MM.1S (cell line): ENCODE data around the gene PAXX.

Experiments
- DNase-seq: peaks from one replicate; pipeline ENCODE4 v3.0.0-alpha.2; 2015
- H2AFZ ChIP-seq: fragments of 300-600 bp; sonication (generic); 2 replicates; pipeline ENCODE4 v1.6.0; 2016; ENCODE audit warnings: antibody characterized with exemption, low read length
- H3F3A ChIP-seq: fragments of 300-600 bp; sonication (generic); 2 replicates; pipeline ENCODE4 v1.6.1; 2016; ENCODE audit warnings: mild to moderate bottlenecking, antibody characterized with exemption, low read length, moderate library complexity, mixed read lengths; ENCODE audit not compliant: insufficient read depth
- H3K27ac ChIP-seq: fragments of 300-600 bp; sonication (generic); 2 replicates; pipeline ENCODE4 v1.5.1; 2016; ENCODE audit warnings: mild to moderate bottlenecking, low read length
- H3K27me3 ChIP-seq: fragments of 300-600 bp; sonication (generic); replicated peaks from 2 replicates; pipeline ENCODE4 v1.6.0; 2016; ENCODE audit warnings: low read length; ENCODE audit not compliant: insufficient read depth
- H3K36me3 ChIP-seq: fragments of 300-600 bp; sonication (generic); replicated peaks from 2 replicates; pipeline ENCODE4 v1.6.1; 2016; ENCODE audit warnings: mild to moderate bottlenecking, low read length, mixed read lengths; ENCODE audit not compliant: insufficient read depth
- H3K4me1 ChIP-seq: fragments of 300-600 bp; sonication (generic); 2 replicates; pipeline ENCODE4 v1.6.1; 2016; ENCODE audit warnings: low read length, mixed read lengths
- H3K4me2 ChIP-seq: fragments of 300-600 bp; sonication (generic); 2 replicates; pipeline ENCODE4 v1.6.0; 2016; ENCODE audit warnings: low read depth, low read length
- H3K4me3 ChIP-seq: fragments of 300-600 bp; sonication (generic); 2 replicates; pipeline ENCODE4 v1.5.1; 2016; ENCODE audit warnings: low read length, mixed read lengths
- H3K79me2 ChIP-seq: fragments of 300-600 bp; sonication (generic); 2 replicates; pipeline ENCODE4 v1.6.1; 2016; ENCODE audit warnings: mixed run types, low read length, mixed read lengths
- H3K9ac ChIP-seq: fragments of 300-600 bp; sonication (generic); 2 replicates; pipeline ENCODE4 v1.6.1; 2016; ENCODE audit warnings: low read length, mixed read lengths
- H3K9me2 ChIP-seq: fragments of 300-600 bp; sonication (generic); replicated peaks from 2 replicates; pipeline ENCODE4 v1.6.1; 2016; ENCODE audit warnings: mild to moderate bottlenecking, low read length, mixed read lengths; ENCODE audit not compliant: insufficient read depth
- H3K9me3 ChIP-seq: fragments of 300-600 bp; sonication (generic); replicated peaks from 2 replicates; pipeline ENCODE4 v1.6.1; 2016; ENCODE audit warnings: mild to moderate bottlenecking, low read length, mixed read lengths; ENCODE audit not compliant: insufficient read depth
- H4K20me1 ChIP-seq: fragments of 300-600 bp; sonication (generic); 2 replicates; pipeline ENCODE4 v1.6.1; 2016; ENCODE audit warnings: mild to moderate bottlenecking, low read length, moderate library complexity, mixed read lengths; ENCODE audit not compliant: insufficient read depth
- CTCF ChIP-seq: fragments of 300-600 bp; sonication (generic); IDR thresholded peaks from 2 replicates; pipeline ENCODE4 v1.5.1; 2016; ENCODE audit warnings: antibody characterized with exemption, low read length, mixed read lengths
- EZH2 ChIP-seq: fragments of 300-600 bp; sonication (generic); optimal IDR thresholded peaks from 2 replicates; pipeline ENCODE3; 2017; ENCODE audit warnings: low read depth, mild to moderate bottlenecking, antibody characterized with exemption, low read length, mixed read lengths
- EZH2phosphoT487 ChIP-seq: fragments of 300-600 bp; sonication (generic); IDR thresholded peaks from 2 replicates; pipeline ENCODE4 v1.6.1; 2018; ENCODE audit warnings: antibody characterized with exemption, low read length

Gene PAXX

GRCh38 chr9:137027369-137028262 is 35.4 kb downstream of the PAXX start, which contains the start of gene ABCA2:
TSS of gene ABCA2 (minus strand) at chr9:137028237. CDS start at chr9:137028140, 97 bp downstream.
- H3K9me3 ChIP-seq = no peaks in the 10 kb centered on the region
- H3K9me2 ChIP-seq = no peaks in the 10 kb centered on the region
- no peak for DNase-seq
- no peak within 1 kb of the TSS for H3K9ac ChIP-seq
- no peak for TF ChIP-seq CTCF
- TF ChIP-seq EZH2 = no peak
- TF ChIP-seq EZH2phosphoT487 = no peak
- H3K4me3 ChIP-seq = peak within 1 kb of the TSS; percentile 65
- H4K20me1 ChIP-seq = no peaks in the 10 kb centered on the region
- H3K4me2 ChIP-seq = peak within 1 kb of the TSS; percentile 99
- peaks cover 57% of the 10 kb centered on the region for H3K27me3 ChIP-seq
- H3F3A ChIP-seq = peaks cover 5% of the 10 kb centered on the region; the same call in 1 of the 2 replicates
- no peaks in the 10 kb centered on the region for H3K36me3 ChIP-seq
- peaks cover 12% of the 10 kb centered on the region for H3K4me1 ChIP-seq
- H3K27ac ChIP-seq = no peak within 1 kb of the TSS
- H2AFZ ChIP-seq = peak within 1 kb of the TSS; percentile 90
- H3K79me2 ChIP-seq = no peaks in the 10 kb centered on the region

- H3K9ac ChIP-seq = no peak overlapping the region
- H2AFZ ChIP-seq = peak overlapping the region; percentile 90
- peak overlapping the region; percentile 65 for H3K4me3 ChIP-seq
- no peaks in the 10 kb centered on the region for H3K9me3 ChIP-seq
- H3K79me2 ChIP-seq = no peaks in the 10 kb centered on the region
- peak overlapping the region; percentile 99 for H3K4me2 ChIP-seq
- peaks cover 12% of the 10 kb centered on the region for H3K4me1 ChIP-seq
- DNase-seq = peak; percentile 70
- peaks cover 5% of the 10 kb centered on the region; the same call in 1 of the 2 replicates for H3F3A ChIP-seq
- TF ChIP-seq EZH2 (no peak), EZH2phosphoT487 (no peak), CTCF (peak; percentile 54)
- no peaks in the 10 kb centered on the region for H3K9me2 ChIP-seq
- H3K36me3 ChIP-seq = no peaks in the 10 kb centered on the region
- H3K27me3 ChIP-seq = peaks cover 64% of the 10 kb centered on the region
- H3K27ac ChIP-seq = no peak overlapping the region
- no peaks in the 10 kb centered on the region for H4K20me1 ChIP-seq
Observed at GRCh38 chr9:137028263-137029057, 36.2 kb downstream of the PAXX start.

- Histone ChIP-seq H3K9ac (no peak overlapping the region), H3K27me3 (peaks cover 70% of the 10 kb centered on the region), H3K4me2 (peak overlapping the region; percentile 99)
Observed at GRCh38 chr9:137029058-137029936, 37.1 kb downstream of the PAXX start.

More at GRCh38 chr9:137029058-137029936, 37.1 kb downstream of the PAXX start:
- peak; percentile 63 for DNase-seq
- TF ChIP-seq EZH2 (no peak), CTCF (peak; percentile 85), EZH2phosphoT487 (no peak)
- 0 out of 2 replicates have a peak overlapping the region, but pooled peaks have one; percentile 65 for H3K4me3 ChIP-seq
- peaks cover 12% of the 10 kb centered on the region for H3K4me1 ChIP-seq
- H3K9me2 ChIP-seq = no peaks in the 10 kb centered on the region
- no peaks in the 10 kb centered on the region for H4K20me1 ChIP-seq
- H2AFZ ChIP-seq = no peak overlapping the region
- H3K27ac ChIP-seq = no peak overlapping the region
- H3F3A ChIP-seq = peaks cover 5% of the 10 kb centered on the region; the same call in 1 of the 2 replicates
- no peaks in the 10 kb centered on the region for H3K36me3 ChIP-seq
- H3K79me2 ChIP-seq = no peaks in the 10 kb centered on the region
- no peaks in the 10 kb centered on the region for H3K9me3 ChIP-seq
